ENCODE results near the gene KCNB1. TPM values are rescaled to one million over a fixed set of nuclear protein-coding genes. Genes with fewer than 3 reads are reported as not detected.

The KCNB1 gene
- total RNA-seq, 2 donors from 2014 or later: 0.52 to 3.3 TPM

- Histone ChIP-seq H3K27ac (no peak overlapping the region), H3K9me3 (no peaks in the 10 kb centered on the region), H3K4me1 (no peaks in the 10 kb centered on the region), H3K36me3 (replicated peaks in 1 of 2; ENCODE audit: insufficient read depth in 1 of 2, low read depth in 2 of 2) (no peaks in the 10 kb centered on the region), H3K27me3 (no peaks in the 10 kb centered on the region), H3K4me3 (no peak overlapping the region)
- intact Hi-C loops (cut with DNase I): no loop called here
- no peak for TF ChIP-seq POLR2A (IDR thresholded peaks at IDR 0.05)
- TF ChIP-seq, protein P1, sequence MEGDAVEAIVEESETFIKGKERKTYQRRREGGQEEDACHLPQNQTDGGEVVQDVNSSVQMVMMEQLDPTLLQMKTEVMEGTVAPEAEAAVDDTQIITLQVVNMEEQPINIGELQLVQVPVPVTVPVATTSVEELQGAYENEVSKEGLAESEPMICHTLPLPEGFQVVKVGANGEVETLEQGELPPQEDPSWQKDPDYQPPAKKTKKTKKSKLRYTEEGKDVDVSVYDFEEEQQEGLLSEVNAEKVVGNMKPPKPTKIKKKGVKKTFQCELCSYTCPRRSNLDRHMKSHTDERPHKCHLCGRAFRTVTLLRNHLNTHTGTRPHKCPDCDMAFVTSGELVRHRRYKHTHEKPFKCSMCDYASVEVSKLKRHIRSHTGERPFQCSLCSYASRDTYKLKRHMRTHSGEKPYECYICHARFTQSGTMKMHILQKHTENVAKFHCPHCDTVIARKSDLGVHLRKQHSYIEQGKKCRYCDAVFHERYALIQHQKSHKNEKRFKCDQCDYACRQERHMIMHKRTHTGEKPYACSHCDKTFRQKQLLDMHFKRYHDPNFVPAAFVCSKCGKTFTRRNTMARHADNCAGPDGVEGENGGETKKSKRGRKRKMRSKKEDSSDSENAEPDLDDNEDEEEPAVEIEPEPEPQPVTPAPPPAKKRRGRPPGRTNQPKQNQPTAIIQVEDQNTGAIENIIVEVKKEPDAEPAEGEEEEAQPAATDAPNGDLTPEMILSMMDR (IDR thresholded peaks at IDR 0.05): no peak
- WGBS, 2 donors: 63 to 75% methylated on average over 6 of the region's 6 CpGs
- ATAC-seq: no peak
- DNase-seq: no peak
These were observed 11.5 kb downstream of the KCNB1 start for GRCh38 chr20:49470922-49471321.

DNA sequence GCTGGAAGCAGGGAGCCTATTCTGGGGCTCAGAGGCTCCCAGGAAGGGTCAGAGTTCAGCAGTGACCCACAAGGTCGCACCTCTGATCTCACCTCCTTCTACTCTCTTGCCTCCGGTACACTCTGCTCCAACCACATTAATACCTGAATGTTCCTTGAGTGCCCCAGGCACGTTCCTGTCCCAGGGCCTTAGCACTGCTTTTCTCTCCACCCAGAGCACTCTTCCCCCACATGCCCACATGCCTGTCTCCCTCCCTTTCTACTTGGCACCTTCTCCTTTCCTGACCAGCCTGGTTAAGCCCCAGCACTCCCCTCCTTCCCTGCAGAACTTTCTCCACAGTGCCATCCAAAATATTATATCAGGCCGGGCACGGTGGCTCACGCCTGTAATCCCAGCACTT is 13.4 kb downstream of the KCNB1 start:
- H3K27me3 ChIP-seq: no peaks in the 10 kb centered on the region
- DNase-seq (no peak), ATAC-seq (no peak)
- intact Hi-C loops (cut with DNase I): no loop called here
- H3K36me3 ChIP-seq (replicated peaks in 1 of 2; ENCODE audit: insufficient read depth in 1 of 2, low read depth in 2 of 2): no peaks in the 10 kb centered on the region
- H3K4me3 ChIP-seq: no peak overlapping the region
- TF ChIP-seq, protein P1 (IDR thresholded peaks at IDR 0.05): no peak
- no peak for TF ChIP-seq POLR2A (IDR thresholded peaks at IDR 0.05)
- H3K4me1 ChIP-seq: no peaks in the 10 kb centered on the region
- H3K27ac ChIP-seq: no peak overlapping the region
- 67 to 71% methylated on average over 6 of the region's 6 CpGs for WGBS, 2 donors
- H3K9me3 ChIP-seq: no peaks in the 10 kb centered on the region

DNA sequence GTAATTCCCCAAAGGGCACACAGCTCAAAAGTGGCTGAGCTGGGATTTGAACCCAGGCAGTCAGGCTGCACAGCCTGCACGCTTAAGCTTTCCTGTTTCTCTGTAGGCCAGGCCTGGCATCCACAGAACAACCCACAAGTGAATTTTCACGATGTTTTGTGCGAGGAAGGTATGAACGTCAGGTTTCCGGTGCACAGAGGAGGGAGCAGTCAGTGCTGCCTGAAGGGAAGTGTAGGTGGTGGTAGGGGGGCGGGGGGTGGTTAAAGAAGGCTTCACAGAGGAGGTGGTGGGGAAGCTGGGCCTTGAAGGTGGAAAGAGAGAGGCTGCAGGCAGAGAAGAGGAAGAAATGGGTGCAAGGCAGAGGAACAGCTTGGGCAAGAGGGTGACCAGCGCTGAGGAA is 14.1 kb downstream of the KCNB1 start:
- Histone ChIP-seq H3K4me3 (no peak overlapping the region), H3K9me3 (no peaks in the 10 kb centered on the region), H3K36me3 (replicated peaks in 1 of 2; ENCODE audit: insufficient read depth in 1 of 2, low read depth in 2 of 2) (no peaks in the 10 kb centered on the region), H3K27ac (no peak overlapping the region), H3K27me3 (no peaks in the 10 kb centered on the region), H3K4me1 (no peaks in the 10 kb centered on the region)
- WGBS, 2 donors: 56 to 68% methylated on average over 6 to 7 of the region's 7 CpGs
- ATAC-seq: no peak
- no peak for DNase-seq
- intact Hi-C loops (cut with DNase I): no loop called here
- no peak for TF ChIP-seq POLR2A (IDR thresholded peaks at IDR 0.05)
- TF ChIP-seq, protein P1 (IDR thresholded peaks at IDR 0.05): no peak

DNA sequence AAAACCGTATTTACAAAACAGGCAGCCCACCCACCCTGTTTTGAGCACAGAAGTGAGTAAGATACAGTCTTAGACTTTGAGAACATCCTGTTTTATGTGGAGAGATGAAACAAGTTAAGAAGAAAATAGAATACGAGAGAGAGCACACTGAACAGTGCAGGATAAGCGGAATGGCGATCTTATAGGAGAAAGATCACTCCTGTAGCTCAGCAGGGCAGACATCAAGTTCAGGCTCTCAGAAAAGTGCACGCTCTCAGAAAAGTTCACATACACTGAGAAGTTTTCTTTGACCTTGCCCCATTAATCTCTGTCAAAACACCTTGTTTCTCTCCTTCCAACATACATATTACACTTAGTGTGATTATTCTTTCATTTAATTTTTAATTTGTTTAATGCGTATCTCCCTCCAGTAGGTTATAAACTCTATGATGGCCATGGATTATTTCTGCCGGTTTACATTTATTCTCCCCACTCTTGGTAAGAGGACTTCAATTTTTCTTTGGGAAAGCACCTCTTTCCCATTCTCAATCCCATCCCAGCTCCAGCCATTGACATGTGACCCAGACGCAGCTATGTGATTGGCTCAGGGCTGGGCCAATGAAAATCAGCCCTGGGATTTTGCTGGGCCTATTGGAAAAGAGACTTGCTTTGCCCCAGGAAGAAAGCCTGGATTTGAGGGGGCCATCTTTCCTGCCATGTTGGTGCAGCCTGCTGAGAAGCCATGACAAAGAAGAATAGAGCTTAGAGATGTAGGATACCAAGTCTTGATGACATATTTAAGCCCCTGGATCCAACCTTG is 16.2 kb downstream of the KCNB1 start:
- ATAC-seq (no peak), DNase-seq (no peak)
- no peaks in the 10 kb centered on the region for H3K36me3 ChIP-seq (replicated peaks in 1 of 2; ENCODE audit: insufficient read depth in 1 of 2, low read depth in 2 of 2)
- no peaks in the 10 kb centered on the region for H3K27me3 ChIP-seq
- no peak overlapping the region for H3K27ac ChIP-seq
- no peak for TF ChIP-seq POLR2A (IDR thresholded peaks at IDR 0.05)
- TF ChIP-seq, protein P1 (IDR thresholded peaks at IDR 0.05): no peak
- intact Hi-C loops (cut with DNase I): no loop called here
- no peak overlapping the region for H3K4me3 ChIP-seq
- 76 to 82% methylated on average over 8 of the region's 8 CpGs for WGBS, 2 donors
- no peaks in the 10 kb centered on the region for H3K9me3 ChIP-seq
- H3K4me1 ChIP-seq: no peaks in the 10 kb centered on the region

DNA sequence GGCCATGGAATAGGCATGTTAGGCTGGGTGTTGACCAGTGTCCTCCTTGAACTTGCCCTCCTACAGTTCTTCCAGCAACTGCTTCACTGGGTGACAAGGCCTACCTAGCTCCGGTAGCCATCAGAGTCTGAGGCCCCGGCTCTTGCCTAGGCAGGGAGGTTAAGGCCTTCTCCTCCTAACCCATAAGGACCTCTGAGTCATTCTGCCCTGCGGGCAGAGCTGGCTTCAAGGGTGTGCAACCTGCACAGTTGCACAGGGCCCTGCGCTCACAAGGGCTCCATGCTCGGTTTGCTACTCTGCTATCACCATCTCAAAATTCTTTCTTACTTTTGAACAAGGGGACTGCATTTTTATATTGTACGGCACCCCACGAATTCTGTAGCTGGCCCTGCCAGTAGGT is 17.9 kb downstream of the KCNB1 start:
- Histone ChIP-seq H3K27ac (no peak overlapping the region), H3K4me3 (no peak overlapping the region)
- WGBS, 2 donors: 80 to 83% methylated on average over 4 to 7 of the region's 7 CpGs

More for the DNA sequence above, 17.9 kb downstream of the KCNB1 start:
- ATAC-seq (no peak), DNase-seq (no peak)
- H3K9me3 ChIP-seq: no peaks in the 10 kb centered on the region
- intact Hi-C loops (cut with DNase I): no loop called here
- TF ChIP-seq POLR2A (IDR thresholded peaks at IDR 0.05): no peak
- TF ChIP-seq, protein P1 (IDR thresholded peaks at IDR 0.05): no peak
- no peaks in the 10 kb centered on the region for H3K27me3 ChIP-seq
- peaks cover 9% of the 10 kb centered on the region for H3K4me1 ChIP-seq
- H3K36me3 ChIP-seq (replicated peaks in 1 of 2; ENCODE audit: insufficient read depth in 1 of 2, low read depth in 2 of 2): no peaks in the 10 kb centered on the region
